Testis (tissue), 3 donors: ENCODE measurements around the gene S100A11. TPM values are rescaled to one million over a fixed set of nuclear protein-coding genes. Genes with fewer than 3 reads are reported as not detected.
A peak's percentile ranks its signal among the peaks of the same experiment; 100 is the strongest.

Experiments used
- DNase-seq: peaks from one replicate; pipeline ENCODE4 v3.0.0-alpha.2; 2019
- H3K27ac ChIP-seq, 2 donors: fragments of 200-600 bp; sonication (generic); one replicate each; pipeline ENCODE4 v1.5.1; 2019
- H3K27me3 ChIP-seq: fragments of 200-600 bp; sonication (generic); one replicate; pipeline ENCODE4 v1.5.1; 2019
- H3K36me3 ChIP-seq: fragments of 200-600 bp; sonication (generic); one replicate; pipeline ENCODE4 v1.5.1; 2017; ENCODE audit warnings: low read depth; ENCODE audit errors: missing control alignments
- H3K4me1 ChIP-seq: fragments of 200-600 bp; sonication (generic); one replicate; pipeline ENCODE4 v1.5.1; 2019
- H3K4me3 ChIP-seq, 2 donors: fragments of 200-600 bp; sonication (generic); one replicate each; pipeline ENCODE4 v1.5.1; 2017 to 2019
- H3K9me3 ChIP-seq: fragments of 200-600 bp; sonication (generic); one replicate; pipeline ENCODE4 v1.5.1; 2017
- POLR2A ChIP-seq: fragments of 450-650 bp; IDR thresholded peaks from one replicate; pipeline ENCODE4 v1.6.1; 2017; ENCODE audit warnings: antibody characterized with exemption, mild to moderate bottlenecking, moderate library complexity
- WGBS, 2 donors: methylation state at CpG; one replicate each; pipeline ENCODE4 v1.1.5; 2018; 5-methylcytosine and 5-hydroxymethylcytosine counted together
- intact Hi-C: fragments of 100-400 bp; cut with DNase I; formaldehyde crosslinking; loops from one replicate; pipeline ENCODE4 v1.15.1; 2023; ENCODE audit warnings: low total_unique reads
- polyA plus RNA-seq: library from polyadenylated mRNA; stranded (reverse); fragments of 350-450 nt; fragmentation: Illumina TruSeq; extraction: RNeasy Lipid Tissue Mini Kit (QIAGEN cat#74804); gene quantifications from one replicate; pipeline ENCODE4 v1.2.3, GENCODE V29; 2014; ENCODE audit warnings: low read depth, low replicate concordance; ENCODE audit not compliant: insufficient read depth
- total RNA-seq, 2 donors: library from RNA; depleted of rRNA; stranded (reverse); fragments of >200 nt; gene quantifications; one replicate each; pipeline ENCODE4 v1.2.3, GENCODE V29; 2016
- TF ChIP-seq, protein P1 (sequence below), 3 experiments: fragments of 450-650 bp in 2 of 3; fragments of 200-600 bp in 1 of 3; sonication (generic) in 1 of 3; IDR thresholded peaks; one replicate each; pipeline ENCODE4 v1.5.1; 2016 to 2019; ENCODE audit warnings: antibody characterized with exemption in 3 of 3, mild to moderate bottlenecking in 2 of 3, moderate library complexity in 1 of 3

S100A11 gene
- total and polyA plus RNA-seq, 3 donors from 2014 or later, result 80.2 to 275 (median 86.9) TPM

DNA sequence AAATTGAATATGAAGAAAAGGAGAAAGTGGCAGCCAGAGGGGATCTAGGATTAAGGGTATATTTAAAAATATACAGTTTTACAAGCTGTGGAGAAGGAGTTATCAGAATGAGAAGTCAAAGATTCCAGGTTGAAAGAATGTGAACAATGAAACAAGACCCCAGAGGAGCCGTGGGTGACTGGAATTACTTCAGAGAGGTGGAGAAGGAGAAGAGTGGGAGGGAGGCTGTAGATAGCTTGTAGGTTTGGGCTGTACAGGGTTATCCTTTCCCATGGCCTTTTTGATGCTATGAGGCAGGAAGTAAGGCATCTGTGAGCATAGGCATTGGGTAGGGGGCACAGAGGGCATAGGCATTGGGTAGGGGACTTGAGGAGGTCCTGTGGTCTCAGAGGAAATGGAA is 5.2 kb upstream of the S100A11 start:
- no peak for TF ChIP-seq POLR2A
- TF ChIP-seq, protein P1, sequence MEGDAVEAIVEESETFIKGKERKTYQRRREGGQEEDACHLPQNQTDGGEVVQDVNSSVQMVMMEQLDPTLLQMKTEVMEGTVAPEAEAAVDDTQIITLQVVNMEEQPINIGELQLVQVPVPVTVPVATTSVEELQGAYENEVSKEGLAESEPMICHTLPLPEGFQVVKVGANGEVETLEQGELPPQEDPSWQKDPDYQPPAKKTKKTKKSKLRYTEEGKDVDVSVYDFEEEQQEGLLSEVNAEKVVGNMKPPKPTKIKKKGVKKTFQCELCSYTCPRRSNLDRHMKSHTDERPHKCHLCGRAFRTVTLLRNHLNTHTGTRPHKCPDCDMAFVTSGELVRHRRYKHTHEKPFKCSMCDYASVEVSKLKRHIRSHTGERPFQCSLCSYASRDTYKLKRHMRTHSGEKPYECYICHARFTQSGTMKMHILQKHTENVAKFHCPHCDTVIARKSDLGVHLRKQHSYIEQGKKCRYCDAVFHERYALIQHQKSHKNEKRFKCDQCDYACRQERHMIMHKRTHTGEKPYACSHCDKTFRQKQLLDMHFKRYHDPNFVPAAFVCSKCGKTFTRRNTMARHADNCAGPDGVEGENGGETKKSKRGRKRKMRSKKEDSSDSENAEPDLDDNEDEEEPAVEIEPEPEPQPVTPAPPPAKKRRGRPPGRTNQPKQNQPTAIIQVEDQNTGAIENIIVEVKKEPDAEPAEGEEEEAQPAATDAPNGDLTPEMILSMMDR (IDR thresholded peaks at IDR 0.05), result no peak
- Histone ChIP-seq H3K4me3 (no peak overlapping the region), H3K36me3 (no peaks in the 10 kb centered on the region), H3K4me1 (peaks cover 3% of the 10 kb centered on the region), H3K27ac (no peak overlapping the region), H3K27me3 (no peaks in the 10 kb centered on the region), H3K9me3 (no peaks in the 10 kb centered on the region)
- intact Hi-C loops, result no loop called here
- 55 to 57% methylated on average over 1 of the region's 1 CpG for WGBS, 2 donors
- DNase-seq, result no peak

DNA sequence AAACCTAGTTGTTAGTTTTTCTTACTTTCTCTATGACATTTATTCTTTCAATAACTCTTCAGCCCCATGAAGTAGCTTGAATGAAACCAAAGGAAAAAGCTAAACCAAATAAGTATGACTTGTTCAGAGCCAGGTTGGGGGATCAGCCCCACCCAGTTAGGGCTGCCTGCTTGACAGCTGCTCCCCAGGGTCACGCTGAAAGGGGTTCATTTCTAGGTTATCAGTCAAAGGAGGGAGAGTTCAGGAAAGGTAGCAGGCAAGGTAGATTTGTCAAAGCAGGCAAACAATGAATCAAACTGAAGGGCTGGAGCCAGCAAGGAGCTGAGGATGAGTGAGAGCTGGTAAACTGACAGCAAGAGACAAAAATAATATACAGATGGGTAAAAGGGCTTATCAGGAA is 3.1 kb upstream of the S100A11 start:
- intact Hi-C loops, result no loop called here

GRCh38 chr1:152039461-152039860 is 2.7 kb upstream of the S100A11 start:
- Histone ChIP-seq H3K36me3 (no peaks in the 10 kb centered on the region), H3K27me3 (no peaks in the 10 kb centered on the region), H3K4me1 (peaks cover 15% of the 10 kb centered on the region), H3K4me3 (no peak overlapping the region), H3K27ac (no peak overlapping the region), H3K9me3 (no peaks in the 10 kb centered on the region)
- no peak for DNase-seq
- 95 to 100% methylated on average over 1 of the region's 1 CpG for WGBS, 2 donors
- TF ChIP-seq, protein P1 (IDR thresholded peaks at IDR 0.05), result no peak
- TF ChIP-seq POLR2A, result no peak
- intact Hi-C loops, result no loop called here

More for the DNA sequence above, 3.1 kb upstream of the S100A11 start:
- Histone ChIP-seq H3K27me3 (no peaks in the 10 kb centered on the region), H3K4me1 (peaks cover 11% of the 10 kb centered on the region), H3K4me3 (no peak overlapping the region), H3K9me3 (no peaks in the 10 kb centered on the region), H3K27ac (no peak overlapping the region), H3K36me3 (no peaks in the 10 kb centered on the region)
- no peak for TF ChIP-seq POLR2A
- TF ChIP-seq, protein P1 (IDR thresholded peaks at IDR 0.05), result no peak
- no peak for DNase-seq
- WGBS, 2 donors, result 72 to 76% methylated on average over 1 of the region's 1 CpG

GRCh38 chr1:152038871-152039270 is 2.1 kb upstream of the S100A11 start:
- no peak for TF ChIP-seq POLR2A
- TF ChIP-seq, protein P1 (IDR thresholded peaks at IDR 0.05), result no peak
- no peaks in the 10 kb centered on the region for H3K27me3 ChIP-seq
- no peak overlapping the region for H3K4me3 ChIP-seq
- intact Hi-C loops, result no loop called here
- DNase-seq, result no peak
- H3K27ac ChIP-seq, result no peak overlapping the region
- WGBS, 2 donors, result 88 to 92% methylated on average over 10 of the region's 10 CpGs
- H3K9me3 ChIP-seq, result no peaks in the 10 kb centered on the region
- H3K36me3 ChIP-seq, result no peaks in the 10 kb centered on the region
- peaks cover 18% of the 10 kb centered on the region for H3K4me1 ChIP-seq

- H3K27me3 ChIP-seq, result no peaks in the 10 kb centered on the region
- H3K4me1 ChIP-seq, result peaks cover 18% of the 10 kb centered on the region
- peak overlapping the region; percentile 83 to 87 for H3K27ac ChIP-seq
- DNase-seq, result peak; percentile 49
- no peaks in the 10 kb centered on the region for H3K36me3 ChIP-seq
- no peaks in the 10 kb centered on the region for H3K9me3 ChIP-seq
- 17 to 28% methylated on average over 17 of the region's 17 CpGs for WGBS, 2 donors
- intact Hi-C loops, result no loop called here
- TF ChIP-seq POLR2A, result no peak
- TF ChIP-seq, protein P1 (IDR thresholded peaks at IDR 0.05), result no peak
- H3K4me3 ChIP-seq, result peak overlapping the region; percentile 65 to 86
These were observed 1.1 kb downstream of the S100A11 start for GRCh38 chr1:152035539-152036266.
